Lung (tissue), 12 donors: Measurements from ENCODE around the gene SRD5A1. TPM values are rescaled to one million over a fixed set of nuclear protein-coding genes. Genes with fewer than 3 reads are reported as not detected.

ENCODE experiments used
- ATAC-seq: fragments of 200-7000 bp; cut with Tn5 transposase; one replicate; pipeline ENCODE4 v1.9.1; 2020; ENCODE audit warnings: moderate number of reproducible peaks; ENCODE audit not compliant: insufficient read depth, low FRiP score
- DNase-seq, 3 donors: peaks; one replicate each; pipeline ENCODE4 v3.0.0-alpha.2; 2013 to 2017
- H3K27ac ChIP-seq, 2 donors: one replicate each; pipeline ENCODE4 v1.5.1; 2013; ENCODE audit warnings: mild to moderate bottlenecking in 2 of 2, moderate library complexity in 2 of 2, control low read depth in 1 of 2, inconsistent platforms in 1 of 2, low read depth in 1 of 2, low read length in 1 of 2
- H3K27me3 ChIP-seq, 3 donors: one replicate each; pipeline ENCODE4 v1.5.1; 2013; ENCODE audit warnings: low read length in 2 of 3; ENCODE audit not compliant: control insufficient read depth in 3 of 3, insufficient read depth in 3 of 3
- H3K36me3 ChIP-seq, 4 donors: one replicate each; pipeline ENCODE4 v1.5.1; 2013; ENCODE audit warnings: low read length in 4 of 4, mild to moderate bottlenecking in 1 of 4, moderate library complexity in 1 of 4; ENCODE audit not compliant: control insufficient read depth in 4 of 4, insufficient read depth in 4 of 4
- H3K4me1 ChIP-seq, 5 donors: one replicate each; pipeline ENCODE4 v1.5.1; 2013; ENCODE audit warnings: low read length in 5 of 5, mild to moderate bottlenecking in 2 of 5, moderate library complexity in 1 of 5; ENCODE audit not compliant: control insufficient read depth in 5 of 5, insufficient read depth in 5 of 5
- H3K4me3 ChIP-seq: one replicate; pipeline ENCODE4 v1.5.1; 2013; ENCODE audit warnings: mild to moderate bottlenecking, control low read depth, moderate library complexity
- H3K9ac ChIP-seq, 2 donors: one replicate each; pipeline ENCODE4 v1.5.1; 2013; ENCODE audit warnings: low read length in 2 of 2, control low read depth in 1 of 2; ENCODE audit not compliant: insufficient read depth in 1 of 2
- H3K9me3 ChIP-seq, 4 donors: one replicate each; pipeline ENCODE4 v1.5.1; 2013; ENCODE audit warnings: low read length in 3 of 4, mild to moderate bottlenecking in 1 of 4, moderate library complexity in 1 of 4; ENCODE audit not compliant: control insufficient read depth in 4 of 4, insufficient read depth in 3 of 4
- CTCF ChIP-seq: IDR thresholded peaks from 2 replicates; pipeline ENCODE4 v1.5.1; 2012; ENCODE audit warnings: mild to moderate bottlenecking; ENCODE audit errors: control extremely low read depth, extremely low read depth
- WGBS, 2 donors: extraction: QIAGEN DNeasy Blood & Tissue Kit; methylation state at CpG; one replicate each; pipeline ENCODE4 v1.1.7; 2013; 5-methylcytosine and 5-hydroxymethylcytosine counted together
- polyA plus RNA-seq, 2 donors: library from polyadenylated mRNA; stranded (reverse); fragments of 200-250 nt; gene quantifications; one replicate each; pipeline ENCODE4 v1.2.1, GENCODE V29; 2013
- total RNA-seq, 2 donors: library from RNA; depleted of rRNA in 1 of 2; stranded (reverse); fragments of >200 nt in 1 of 2; gene quantifications; one replicate each; pipeline ENCODE4 v1.2.1, GENCODE V29; 2014 to 2021
- donor health status: control.
- donor health status: control.
- donor health status: Bipolar disorder and iron deficiency.
- donor health status: healthy.
- donor health status: DM: yes; HTN: yes; CAD: no.

The SRD5A1 gene
- total and polyA plus RNA-seq, 4 donors: 2.6 to 14.4 (median 7.3) TPM

GRCh38 chr5:6712577-6713273 lies 79.5 kb downstream of the SRD5A1 start:
- 0% methylated on average over 79 to 85 of the region's 85 CpGs for WGBS, 2 donors

GRCh38 chr5:6713274-6714225 lies 80.3 kb downstream of the SRD5A1 start, which contains the start of gene TENT4A:
Gene TENT4A, plus strand, starts transcription at chr5:6713432. Its CDS starts 552 bp downstream, at chr5:6713984.
- DNase-seq: peak in 1 of 3 donors; percentile 23
- H3K9ac ChIP-seq: peak within 1 kb of the TSS in 1 of 2 donors; percentile 40
- H3K4me1 ChIP-seq: peaks cover 8 to 31% (median 22%) of the 10 kb centered on the region in 5 donors
- ATAC-seq: no peak
- H3K36me3 ChIP-seq: peaks cover 0 to 4% (median 3%) of the 10 kb centered on the region in 4 donors
- H3K4me3 ChIP-seq: peak within 1 kb of the TSS; percentile 76
- H3K9me3 ChIP-seq: no peaks in the 10 kb centered on the region
- WGBS, 2 donors: 1 to 3% methylated on average over 36 to 174 of the region's 174 CpGs
- H3K27ac ChIP-seq: peak within 1 kb of the TSS; percentile 98 to 99
- H3K27me3 ChIP-seq: peaks cover 0 to 8% (median 0%) of the 10 kb centered on the region in 3 donors
- TF ChIP-seq CTCF: no peak

More at GRCh38 chr5:6712577-6713273, 79.5 kb downstream of the SRD5A1 start:
- peak overlapping the region; percentile 76 for H3K4me3 ChIP-seq
- peak overlapping the region in 1 of 2 donors; percentile 40 for H3K9ac ChIP-seq
- no peaks in the 10 kb centered on the region for H3K9me3 ChIP-seq
- DNase-seq (peak; percentile 99), ATAC-seq (peak; percentile 89)
- peak overlapping the region; percentile 98 to 99 for H3K27ac ChIP-seq
- peaks cover 8 to 31% (median 21%) of the 10 kb centered on the region in 5 donors for H3K4me1 ChIP-seq
- peaks cover 0 to 8% (median 0%) of the 10 kb centered on the region in 3 donors for H3K27me3 ChIP-seq
- peaks cover 0 to 4% (median 0%) of the 10 kb centered on the region in 4 donors for H3K36me3 ChIP-seq
- TF ChIP-seq CTCF: no peak

- H3K27ac ChIP-seq: peak overlapping the region; percentile 73 to 90
- DNase-seq: peak in 1 of 3 donors; percentile 29
- peak overlapping the region; percentile 73 for H3K4me3 ChIP-seq
- no peak for TF ChIP-seq CTCF
- peaks cover 0 to 6% (median 4%) of the 10 kb centered on the region in 4 donors for H3K36me3 ChIP-seq
- 0 to 1% methylated on average over 48 to 99 of the region's 99 CpGs for WGBS, 2 donors
- peaks cover 0 to 5% (median 0%) of the 10 kb centered on the region in 3 donors for H3K27me3 ChIP-seq
- ATAC-seq: no peak
- H3K9ac ChIP-seq: peak overlapping the region in 1 of 2 donors; percentile 30
- peaks cover 9 to 31% (median 22%) of the 10 kb centered on the region in 5 donors for H3K4me1 ChIP-seq
- no peaks in the 10 kb centered on the region for H3K9me3 ChIP-seq
Observed at GRCh38 chr5:6714226-6715041, 81.2 kb downstream of the SRD5A1 start.
